Activated CD4-positive, alpha-beta T cell treated with anti-CD3 and anti-CD28 coated beads, Interleukin-2, amount 50 U/mL, for 24 hours (primary cell): ENCODE data around the gene MYL7.
A peak's percentile ranks its signal among the peaks of the same experiment; 100 is the strongest.

Experiments used
- DNase-seq, 2 donors: peaks; one replicate each; pipeline ENCODE4 v3.0.0-alpha.2; 2020; ENCODE audit warnings: low read depth in 1 of 2, low spot score in 1 of 2

The MYL7 gene

GRCh38 chr7:44150966-44151941 is 10.1 kb upstream of the MYL7 start:
- no peak for DNase-seq

- no peak for DNase-seq
Measured at GRCh38 chr7:44150466-44150832, 9.3 kb upstream of the MYL7 start.

- DNase-seq: no peak
Measured at GRCh38 chr7:44149571-44150465, 8.7 kb upstream of the MYL7 start.

- no peak for DNase-seq
Measured at GRCh38 chr7:44148961-44149536, 7.9 kb upstream of the MYL7 start.

GRCh38 chr7:44148166-44148565 is 7.0 kb upstream of the MYL7 start:
- DNase-seq: no peak

GRCh38 chr7:44147026-44147991 is 6.2 kb upstream of the MYL7 start:
- DNase-seq: no peak

GRCh38 chr7:44145969-44146911 is 5.1 kb upstream of the MYL7 start:
- DNase-seq: peak; percentile 16 to 31

GRCh38 chr7:44145479-44145968 is 4.4 kb upstream of the MYL7 start:
- peak; percentile 14 to 24 for DNase-seq

GRCh38 chr7:44144968-44145478 is 3.9 kb upstream of the MYL7 start:
- no peak for DNase-seq

- DNase-seq: no peak
Measured at GRCh38 chr7:44144426-44144967, 3.4 kb upstream of the MYL7 start.

GRCh38 chr7:44143646-44144250 is 2.6 kb upstream of the MYL7 start:
- DNase-seq: no peak

- no peak for DNase-seq
Measured at GRCh38 chr7:44142028-44142427, 896 bp upstream of the MYL7 start.

- DNase-seq: no peak
Measured at GRCh38 chr7:44140341-44140740, 791 bp downstream of the MYL7 start.

GRCh38 chr7:44139311-44140010 is 1.7 kb downstream of the MYL7 start:
- no peak for DNase-seq

GRCh38 chr7:44138698-44139097 is 2.4 kb downstream of the MYL7 start:
- DNase-seq: no peak

GRCh38 chr7:44136731-44137130 is 4.4 kb downstream of the MYL7 start:
- DNase-seq: no peak

GRCh38 chr7:44134943-44135628 is 6.0 kb downstream of the MYL7 start:
- no peak for DNase-seq
